Gastroesophageal sphincter (tissue), 4 donors: ENCODE results near the gene CD226. TPM values are rescaled to one million over a fixed set of nuclear protein-coding genes. Genes with fewer than 3 reads are reported as not detected.
"Not testable (repeated sequence)": the region's sequence is repeated elsewhere in the genome, so short reads cannot be mapped to it uniquely, and the experiment has no call there.

Experiments
- ATAC-seq: fragments of 150-250 bp; one replicate; pipeline ENCODE4 v1.9.1; 2016; ENCODE audit warnings: mild to moderate bottlenecking, moderate library complexity
- H3K27ac ChIP-seq, 4 donors: fragments of 200-600 bp; sonication (generic) in 3 of 4; 1 replicate in 3 of 4; 2 replicates in 1 of 4; pipeline ENCODE4 v1.5.1; 2016 to 2019
- H3K27me3 ChIP-seq: fragments of 200-600 bp; sonication (generic); one replicate; pipeline ENCODE4 v1.5.1; 2019
- H3K36me3 ChIP-seq, 2 donors: fragments of 200-600 bp; sonication (generic); one replicate each; pipeline ENCODE4 v1.5.1; 2019; ENCODE audit warnings: control low read depth in 1 of 2
- H3K4me1 ChIP-seq, 3 donors: fragments of 200-600 bp; sonication (generic); 1 replicate in 2 of 3; 2 replicates in 1 of 3; pipeline ENCODE4 v1.5.1; 2016 to 2019; ENCODE audit warnings: control low read depth in 2 of 3
- H3K4me3 ChIP-seq, 2 donors: fragments of 200-600 bp; sonication (generic); one replicate each; pipeline ENCODE4 v1.5.1; 2019; ENCODE audit warnings: mild to moderate bottlenecking in 1 of 2, moderate library complexity in 1 of 2
- H3K9me3 ChIP-seq, 3 donors: fragments of 200-600 bp; sonication (generic); one replicate each; pipeline ENCODE4 v1.5.1; 2017 to 2019; ENCODE audit warnings: control low read depth in 2 of 3
- CTCF ChIP-seq, 4 experiments: fragments of 200-600 bp in 2 of 4; fragments of 450-650 bp in 2 of 4; sonication (generic) in 1 of 4; IDR thresholded peaks; one replicate each; pipeline ENCODE4 v1.5.1; 2017 to 2019; ENCODE audit warnings: antibody characterized with exemption in 4 of 4, mild to moderate bottlenecking in 2 of 4, moderate library complexity in 2 of 4
- EP300 ChIP-seq: sonication (generic); formaldehyde crosslinking; IDR thresholded peaks from one replicate; pipeline ENCODE4 v1.6.1; 2017; ENCODE audit warnings: antibody characterized with exemption, mild to moderate bottlenecking
- POLR2A ChIP-seq, 2 donors: fragments of 450-650 bp; IDR thresholded peaks; one replicate each; pipeline ENCODE4 v1.6.1; 2017; ENCODE audit warnings: antibody characterized with exemption in 2 of 2, mild to moderate bottlenecking in 2 of 2, moderate library complexity in 1 of 2
- POLR2AphosphoS5 ChIP-seq: sonication (generic); formaldehyde crosslinking; IDR thresholded peaks from one replicate; pipeline ENCODE4 v1.6.1; 2017; ENCODE audit warnings: antibody characterized with exemption
- WGBS, 2 donors: methylation state at CpG; one replicate each; pipeline ENCODE4 v1.1.5; 2018; ENCODE audit warnings: low coverage in 1 of 2; 5-methylcytosine and 5-hydroxymethylcytosine counted together
- total RNA-seq, 4 donors: library from RNA; depleted of rRNA; stranded (reverse); fragments of >200 nt; gene quantifications; one replicate each; pipeline ENCODE4 v1.1.0, GENCODE V29; 2016

Gene CD226
- total RNA-seq, 4 donors from 2014 or later, result 0.66 to 2.8 (median 0.87) TPM

- 30 to 42% methylated on average over 3 of the region's 3 CpGs for WGBS, 2 donors
- ATAC-seq, result no peak
- H3K27ac ChIP-seq, result no peak overlapping the region
- TF ChIP-seq POLR2A (IDR thresholded peaks at IDR 0.05) (no peak), CTCF (IDR thresholded peaks at IDR 0.05) (no peak), POLR2AphosphoS5 (no peak), EP300 (no peak)
- H3K4me1 ChIP-seq, result no peaks in the 10 kb centered on the region
- H3K27me3 ChIP-seq, result no peaks in the 10 kb centered on the region
- peaks cover 0 to 18% (median 0%) of the 10 kb centered on the region in 3 donors for H3K9me3 ChIP-seq
- H3K36me3 ChIP-seq, result peaks cover 0 to 15% of the 10 kb centered on the region in 2 donors
- no peak overlapping the region for H3K4me3 ChIP-seq
These were observed 33.5 kb upstream of the CD226 start for GRCh38 chr18:69980982-69981804.

GRCh38 chr18:69980509-69980908 lies 32.8 kb upstream of the CD226 start:
- ATAC-seq, result no peak
- TF ChIP-seq EP300 (no peak), POLR2A (IDR thresholded peaks at IDR 0.05) (no peak), POLR2AphosphoS5 (no peak), CTCF (IDR thresholded peaks at IDR 0.05) (no peak)
- 68 to 71% methylated on average over 4 of the region's 4 CpGs for WGBS, 2 donors
- Histone ChIP-seq H3K27me3 (no peaks in the 10 kb centered on the region), H3K4me1 (no peaks in the 10 kb centered on the region), H3K27ac (no peak overlapping the region), H3K9me3 (peaks cover 0 to 24% (median 0%) of the 10 kb centered on the region in 3 donors), H3K4me3 (no peak overlapping the region), H3K36me3 (peaks cover 0 to 15% of the 10 kb centered on the region in 2 donors)

GRCh38 chr18:69978732-69979715 lies 31.4 kb upstream of the CD226 start:
- peaks cover 0 to 37% (median 0%) of the 10 kb centered on the region in 3 donors for H3K9me3 ChIP-seq
- H3K36me3 ChIP-seq, result peaks cover 0 to 15% of the 10 kb centered on the region in 2 donors
- ATAC-seq, result no peak
- no peak overlapping the region for H3K4me3 ChIP-seq
- no peak overlapping the region for H3K27ac ChIP-seq
- no peaks in the 10 kb centered on the region for H3K27me3 ChIP-seq
- no peaks in the 10 kb centered on the region for H3K4me1 ChIP-seq
- TF ChIP-seq EP300 (no peak), POLR2A (IDR thresholded peaks at IDR 0.05) (no peak), CTCF (IDR thresholded peaks at IDR 0.05) (no peak), POLR2AphosphoS5 (no peak)
- WGBS, 2 donors, result 81 to 87% methylated on average over 5 to 10 of the region's 13 CpGs

GRCh38 chr18:69975294-69975693 lies 27.6 kb upstream of the CD226 start:
- 91 to 100% methylated on average over 1 to 4 of the region's 4 CpGs for WGBS, 2 donors
- ATAC-seq, result not testable (repeated sequence)

GRCh38 chr18:69974365-69974764 lies 26.7 kb upstream of the CD226 start:
- H3K9me3 ChIP-seq, result peaks cover 0 to 44% (median 0%) of the 10 kb centered on the region in 3 donors
- no CpG with 5 or more reads among the region's 1 CpG for WGBS, 2 donors
- H3K27me3 ChIP-seq, result no peaks in the 10 kb centered on the region
- ATAC-seq, result no peak
- H3K36me3 ChIP-seq, result peaks cover 0 to 15% of the 10 kb centered on the region in 2 donors
- H3K4me1 ChIP-seq, result no peaks in the 10 kb centered on the region
- no peak overlapping the region for H3K27ac ChIP-seq
- TF ChIP-seq POLR2AphosphoS5, result no peak
- no peak for TF ChIP-seq CTCF (IDR thresholded peaks at IDR 0.05)
- no peak for TF ChIP-seq EP300
- no peak for TF ChIP-seq POLR2A (IDR thresholded peaks at IDR 0.05)
- H3K4me3 ChIP-seq, result no peak overlapping the region

More at GRCh38 chr18:69975294-69975693, 27.6 kb upstream of the CD226 start:
- H3K4me1 ChIP-seq, H3K4me3 ChIP-seq, H3K27me3 ChIP-seq, H3K27ac ChIP-seq: not testable (repeated sequence)
- Histone ChIP-seq H3K9me3 (peaks cover 0 to 44% (median 0%) of the 10 kb centered on the region in 3 donors), H3K36me3 (peaks cover 0 to 15% of the 10 kb centered on the region in 2 donors)
